Tibial nerve (tissue), 4 donors: ENCODE results near the gene HAL.

Experiments
- CTCF ChIP-seq, 5 experiments: fragments of 200-600 bp in 3 of 5; fragments of 450-650 bp in 2 of 5; sonication (generic) in 3 of 5; IDR thresholded peaks; one replicate each; pipeline ENCODE4 v1.5.1; 2016 to 2019; ENCODE audit warnings: antibody characterized with exemption in 5 of 5, mild to moderate bottlenecking in 3 of 5, moderate library complexity in 2 of 5
- EP300 ChIP-seq, 2 donors: sonication (generic); formaldehyde crosslinking; IDR thresholded peaks; one replicate each; pipeline ENCODE4 v1.6.1; 2017; ENCODE audit warnings: antibody characterized with exemption in 2 of 2, mild to moderate bottlenecking in 1 of 2
- POLR2A ChIP-seq, 2 donors: fragments of 450-650 bp; IDR thresholded peaks; one replicate each; pipeline ENCODE4 v1.6.1; 2017; ENCODE audit warnings: antibody characterized with exemption in 2 of 2, mild to moderate bottlenecking in 2 of 2, moderate library complexity in 2 of 2

- TF ChIP-seq CTCF (IDR thresholded peaks at IDR 0.05), result no peak
- no peak for TF ChIP-seq POLR2A (IDR thresholded peaks at IDR 0.05)
- no peak for TF ChIP-seq EP300 (IDR thresholded peaks at IDR 0.05)
Measured at GRCh38 chr12:96029826-96030225, 33.7 kb upstream of the HAL start.
